Right hindlimb (tissue), 1 donor: Measurements from ENCODE around the gene NAP1L5.

ENCODE experiments used
- DNase-seq: peaks from one replicate; pipeline ENCODE4 v3.0.0-alpha.2; 2018

The NAP1L5 gene

DNA sequence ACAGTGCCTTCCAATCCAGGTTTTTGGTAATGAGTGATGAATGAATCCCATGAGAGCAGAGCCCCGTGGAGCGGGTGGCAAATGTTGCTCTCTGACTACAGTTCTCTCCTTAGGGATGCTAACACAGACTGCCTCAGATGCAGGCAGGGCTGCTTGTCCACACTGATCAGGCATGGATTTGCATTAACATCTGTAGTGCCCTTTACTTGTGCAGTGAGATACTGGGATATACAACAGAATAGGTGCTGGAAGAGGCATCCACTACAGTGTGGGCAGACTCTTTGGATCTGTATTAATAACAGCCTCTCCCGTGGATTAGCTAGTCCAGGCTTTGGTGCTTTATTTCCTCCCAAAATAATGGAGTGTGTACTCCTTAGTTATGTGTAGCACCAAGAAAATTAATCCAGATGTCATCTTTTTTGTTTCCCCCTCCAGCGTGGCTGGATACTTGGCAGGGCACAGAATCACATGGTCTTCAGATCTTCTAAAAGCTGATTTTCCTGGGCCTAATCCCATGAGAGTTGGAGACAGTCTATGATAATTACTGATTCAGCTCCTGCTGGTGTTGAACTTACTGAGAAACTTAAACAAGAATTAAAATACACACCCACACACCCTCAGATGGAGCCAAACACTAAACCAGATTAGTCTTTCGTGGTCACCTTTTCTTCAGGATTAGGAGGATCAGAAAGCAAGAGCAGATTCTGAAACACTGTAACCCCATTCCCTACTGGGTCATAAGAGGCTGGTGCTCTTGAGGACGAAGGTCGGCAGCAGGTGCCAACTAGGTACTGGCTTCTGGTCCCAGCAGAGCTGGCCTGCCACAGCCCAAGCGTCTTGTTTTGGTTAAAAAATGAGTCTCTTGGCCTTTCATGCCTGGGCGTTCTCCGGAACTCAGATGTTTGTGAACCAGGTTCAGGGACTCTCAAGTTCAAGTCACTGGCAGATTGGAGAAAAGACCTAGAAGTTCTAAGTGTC is 23.1 kb upstream of the NAP1L5 start:
- no peak for DNase-seq

- no peak for DNase-seq
Observed at GRCh38 chr4:88719381-88719780, 21.8 kb upstream of the NAP1L5 start.

DNA sequence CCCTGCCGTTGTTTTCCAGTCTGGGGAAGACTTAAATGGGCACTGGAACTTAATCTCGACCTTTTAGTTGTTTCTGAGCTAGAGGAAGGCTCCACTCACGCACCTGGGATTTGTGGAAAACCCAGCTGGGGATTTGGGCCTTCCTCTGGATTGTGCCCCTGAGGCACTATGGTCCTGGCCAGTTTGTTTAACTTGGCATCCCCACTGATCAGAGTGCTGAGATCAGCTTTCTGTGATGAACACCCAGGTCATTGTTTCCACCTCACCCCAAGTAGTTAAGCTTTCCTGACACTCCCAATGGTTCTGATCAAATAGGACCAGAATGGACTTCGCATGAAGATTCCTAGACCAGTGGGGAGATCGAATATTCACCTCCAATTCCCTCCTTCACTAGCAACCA is 20.5 kb upstream of the NAP1L5 start:
- DNase-seq: no peak

DNA sequence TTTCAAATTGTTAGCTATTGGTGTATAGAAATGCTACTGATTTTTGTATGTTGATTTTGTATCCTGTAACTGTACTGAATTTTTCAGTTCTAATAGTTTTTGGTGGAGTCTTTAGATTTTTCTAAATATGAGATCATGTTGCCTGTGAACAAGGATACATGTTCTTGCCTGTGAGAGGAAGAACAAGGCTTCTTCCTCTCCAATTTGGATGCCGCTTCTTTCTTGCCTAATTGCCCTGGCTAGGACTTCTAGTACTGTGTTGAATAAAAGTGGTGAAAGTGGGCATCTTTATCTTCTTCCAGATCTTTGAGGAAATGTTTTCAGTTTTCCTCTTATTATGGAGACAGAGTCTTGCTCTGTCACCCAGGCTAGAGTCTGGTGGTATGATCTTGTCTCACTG is 16.2 kb upstream of the NAP1L5 start:
- DNase-seq: no peak

GRCh38 chr4:88709989-88710388 is 12.4 kb upstream of the NAP1L5 start:
- no peak for DNase-seq

DNA sequence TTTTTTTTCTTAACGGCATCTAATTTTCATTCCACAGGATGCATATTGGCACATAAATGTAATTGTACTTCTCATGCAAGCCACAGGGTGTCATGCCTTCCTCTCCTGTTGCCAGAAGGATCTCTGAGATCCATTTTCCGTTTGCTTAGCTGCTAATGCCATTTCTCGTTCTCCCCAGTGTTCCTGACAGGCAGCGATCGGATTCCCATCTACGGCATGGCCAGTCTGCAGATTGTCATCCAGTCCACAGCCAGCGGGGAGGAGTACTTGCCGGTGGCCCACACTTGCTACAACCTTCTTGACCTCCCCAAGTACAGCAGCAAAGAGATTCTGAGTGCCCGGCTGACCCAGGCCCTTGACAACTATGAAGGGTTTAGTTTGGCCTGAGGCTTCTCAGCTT is 8.9 kb upstream of the NAP1L5 start:
- DNase-seq: peak; percentile 55

DNA sequence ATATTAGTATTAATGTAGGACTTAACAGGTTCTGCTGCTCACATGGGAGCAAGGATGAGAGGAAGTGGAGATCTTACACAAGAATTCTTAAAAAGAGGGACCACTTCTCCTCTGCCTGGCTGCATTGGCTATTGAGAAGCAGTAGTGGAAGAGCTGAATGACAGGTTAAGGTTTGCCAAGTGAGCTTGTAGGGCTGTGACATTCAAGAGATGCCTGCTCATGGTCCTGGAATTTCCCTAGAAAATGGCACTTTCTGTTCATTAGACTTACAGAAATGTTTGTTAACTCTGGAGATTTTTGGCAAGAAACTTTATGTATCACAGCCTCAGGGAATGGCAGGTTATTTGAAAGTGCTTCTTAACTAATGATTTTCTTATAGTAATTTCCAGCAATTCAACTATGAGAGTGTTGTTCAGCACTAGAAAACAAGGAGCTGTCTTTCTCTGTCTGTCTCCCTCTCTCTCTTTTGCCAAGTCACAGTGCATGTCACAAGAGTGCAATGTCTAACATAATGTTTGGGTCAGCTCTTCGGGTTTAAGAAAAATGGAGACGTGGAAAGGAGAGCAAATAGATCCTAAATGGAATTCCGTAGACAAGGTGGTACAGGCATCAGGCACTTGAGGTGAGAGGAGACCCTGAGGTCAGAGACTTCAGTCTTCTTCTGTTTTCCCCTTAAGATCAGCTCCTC is 8.3 kb upstream of the NAP1L5 start:
- no peak for DNase-seq

GRCh38 chr4:88705223-88705622 is 7.6 kb upstream of the NAP1L5 start:
- DNase-seq: no peak

- DNase-seq: no peak
Observed at GRCh38 chr4:88702782-88703181, 5.2 kb upstream of the NAP1L5 start.

DNA sequence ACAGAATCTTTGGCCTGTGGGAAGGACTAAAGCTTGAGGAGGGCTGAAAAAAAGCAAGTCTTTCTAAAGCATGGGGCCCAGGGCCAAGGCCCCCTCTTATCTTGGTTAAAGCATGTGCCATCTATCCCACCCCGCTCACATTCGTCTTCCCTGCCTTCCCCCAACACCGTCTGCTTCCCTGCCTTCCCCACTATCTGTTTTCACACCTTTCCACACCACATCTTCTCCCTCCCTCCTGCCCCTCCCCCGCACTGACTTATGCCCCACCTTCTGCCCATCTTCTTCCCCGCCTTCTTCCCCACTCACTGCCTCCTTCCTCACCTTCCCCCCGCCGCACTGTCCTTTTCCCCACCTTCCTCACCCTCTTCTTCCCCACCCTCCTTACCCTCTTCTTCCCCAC is 890 bp upstream of the NAP1L5 start:
- DNase-seq: no peak

DNA sequence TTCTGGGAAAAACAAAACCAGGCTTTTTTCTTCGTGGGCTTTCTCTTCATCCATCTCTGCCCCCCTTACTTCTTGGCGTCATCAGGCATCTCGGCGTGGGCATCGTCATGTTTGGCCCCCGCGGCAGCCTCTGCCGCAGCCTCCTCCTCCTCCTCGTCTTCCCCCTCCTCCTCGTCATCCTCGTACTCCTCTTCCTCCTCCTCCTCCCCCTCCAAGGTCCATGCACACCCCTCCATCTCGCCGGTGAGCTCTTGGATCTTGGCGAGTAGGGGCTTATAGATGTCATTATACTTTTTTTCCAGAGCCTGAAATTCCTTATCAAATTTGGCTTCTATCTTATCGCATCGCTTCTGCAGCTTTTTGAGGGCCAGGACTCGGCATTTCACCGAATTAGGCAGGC is 488 bp downstream of the NAP1L5 start:
- peak; percentile 30 for DNase-seq

GRCh38 chr4:88696630-88697029 is 999 bp downstream of the NAP1L5 start:
- DNase-seq: no peak

GRCh38 chr4:88693792-88694191 is 3.8 kb downstream of the NAP1L5 start:
- DNase-seq: no peak

DNA sequence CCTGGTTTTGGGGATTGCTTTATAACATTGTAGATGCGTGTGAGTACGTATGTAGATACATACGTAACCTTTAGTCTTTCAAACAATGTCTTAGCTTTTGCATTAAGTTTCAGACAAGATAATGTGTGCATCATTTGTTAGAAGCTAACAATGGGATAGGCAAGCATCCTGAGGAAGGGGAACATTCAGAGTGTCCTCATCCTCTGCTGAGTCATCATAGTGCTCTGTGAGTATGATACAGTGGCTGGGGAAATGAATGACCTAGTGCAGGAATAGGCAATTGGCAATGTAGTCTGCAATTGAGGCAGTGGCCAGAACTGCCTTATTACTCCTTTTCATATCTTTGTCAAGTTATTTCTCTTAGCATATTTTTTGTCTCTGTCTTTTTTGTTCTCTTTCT is 7.3 kb downstream of the NAP1L5 start:
- DNase-seq: no peak

DNA sequence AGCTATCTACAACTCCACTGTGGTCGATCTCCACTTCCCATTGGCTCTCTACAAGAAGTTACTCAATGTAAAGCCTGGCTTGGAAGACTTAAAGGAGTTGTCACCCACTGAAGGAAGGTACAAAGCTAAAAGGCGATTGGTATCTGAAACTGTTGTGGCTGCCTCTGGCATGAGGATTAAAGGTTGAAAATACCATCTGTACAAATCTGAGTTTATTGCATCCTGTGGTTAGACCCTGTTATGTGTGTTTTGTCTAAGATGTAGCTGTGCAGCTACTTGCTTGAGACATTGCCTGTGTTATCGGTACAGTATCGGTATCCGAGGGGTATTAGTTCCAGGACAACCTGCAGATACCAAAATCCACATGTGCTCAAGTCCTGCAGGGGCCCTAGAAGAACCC is 16.4 kb downstream of the NAP1L5 start:
- no peak for DNase-seq

DNA sequence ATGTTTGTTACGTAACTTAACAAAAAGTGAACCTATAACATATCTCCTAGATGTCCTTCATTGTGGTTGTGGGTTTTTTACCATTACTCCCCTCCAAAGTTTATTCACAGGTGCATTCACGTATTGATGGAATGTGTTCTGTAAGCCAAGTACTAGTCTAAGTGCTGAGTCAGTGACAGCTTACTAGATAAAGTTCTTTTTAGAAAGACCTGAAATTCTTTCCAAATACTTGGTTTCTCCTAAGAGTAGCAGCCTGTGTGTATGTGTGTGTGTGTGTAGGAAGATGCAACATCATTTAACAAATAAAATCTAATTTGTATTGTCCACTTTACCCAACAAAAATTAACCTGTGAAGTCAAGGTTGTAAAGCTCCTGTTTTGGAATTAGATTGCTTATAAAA is 22.1 kb downstream of the NAP1L5 start:
- no peak for DNase-seq

DNA sequence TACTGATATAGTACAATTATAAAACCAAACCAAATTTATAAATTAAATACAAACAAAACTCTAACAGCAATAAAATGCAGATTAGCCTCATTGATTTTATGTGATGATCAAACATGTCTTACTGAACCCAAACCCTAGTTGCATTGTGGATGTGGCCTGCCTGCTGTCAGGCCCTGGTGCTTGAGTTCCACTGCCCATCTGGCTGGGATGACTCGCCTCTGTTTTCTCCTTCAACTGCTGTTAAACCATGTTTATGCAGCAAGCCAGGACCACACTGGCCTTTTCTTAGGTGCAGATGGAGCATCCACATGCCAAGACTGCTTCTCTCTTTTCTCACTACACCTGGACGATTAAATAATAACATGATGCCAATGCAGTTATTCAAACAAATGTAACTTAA is 22.6 kb downstream of the NAP1L5 start:
- DNase-seq: no peak

DNA sequence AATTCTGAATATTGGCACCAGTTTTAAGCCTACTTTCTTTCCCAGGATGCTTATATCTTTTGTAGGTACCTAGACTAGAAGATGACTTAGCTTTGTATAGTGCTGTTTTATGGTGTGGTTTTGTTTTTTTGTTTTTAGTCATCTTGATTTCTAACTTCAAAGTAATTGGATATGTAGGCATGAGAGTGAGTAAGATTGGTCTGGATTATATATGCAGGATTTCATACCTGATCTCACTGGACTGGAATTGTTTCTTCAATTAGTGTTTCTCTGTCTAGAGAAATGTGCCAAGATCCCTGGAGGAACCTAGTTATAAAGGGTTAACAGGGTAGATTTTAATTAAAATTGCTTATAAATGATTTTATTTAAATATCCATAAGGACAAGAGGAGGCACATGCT is 23.1 kb downstream of the NAP1L5 start:
- no peak for DNase-seq

- DNase-seq: no peak
Observed at GRCh38 chr4:88673886-88674285, 23.7 kb downstream of the NAP1L5 start.

- no peak for DNase-seq
Observed at GRCh38 chr4:88672987-88673386, 24.6 kb downstream of the NAP1L5 start.

DNA sequence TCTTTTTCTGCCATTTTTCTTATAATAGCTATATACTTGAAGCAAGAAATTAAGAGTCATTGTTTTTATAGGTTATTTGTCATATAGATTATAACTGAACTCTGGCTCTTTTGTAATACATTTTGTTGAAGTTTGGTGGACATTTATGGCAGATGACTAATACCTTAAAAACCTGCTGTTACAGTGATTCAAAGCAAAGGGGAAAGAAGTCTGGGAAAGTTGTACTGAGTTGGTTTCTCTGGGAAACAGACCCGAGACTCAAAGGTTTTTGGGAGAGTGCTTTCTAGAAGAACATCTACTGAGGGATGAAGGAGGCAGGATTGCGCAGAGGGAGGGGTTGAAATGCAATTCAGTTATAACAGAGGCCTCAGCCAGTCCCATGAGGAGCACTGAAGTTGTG is 35.9 kb downstream of the NAP1L5 start:
- DNase-seq: no peak

- peak; percentile 24 for DNase-seq
Observed at GRCh38 chr4:88660446-88661294, 37.0 kb downstream of the NAP1L5 start.

- no peak for DNase-seq
Observed at GRCh38 chr4:88659890-88660208, 37.8 kb downstream of the NAP1L5 start.
